VCaP (cell line): Measurements from ENCODE around the gene SKIC3.
A peak's percentile ranks its signal among the peaks of the same experiment; 100 is the strongest.

Experiments
- H3K27ac ChIP-seq: fragments of 450-650 bp; 2 replicates; pipeline ENCODE4 v1.5.1; 2017
- CTCF ChIP-seq: fragments of 450-650 bp; conservative IDR thresholded peaks from 2 replicates; pipeline ENCODE4 v1.5.1; 2017; ENCODE audit warnings: mild to moderate bottlenecking, moderate library complexity

Gene SKIC3

DNA sequence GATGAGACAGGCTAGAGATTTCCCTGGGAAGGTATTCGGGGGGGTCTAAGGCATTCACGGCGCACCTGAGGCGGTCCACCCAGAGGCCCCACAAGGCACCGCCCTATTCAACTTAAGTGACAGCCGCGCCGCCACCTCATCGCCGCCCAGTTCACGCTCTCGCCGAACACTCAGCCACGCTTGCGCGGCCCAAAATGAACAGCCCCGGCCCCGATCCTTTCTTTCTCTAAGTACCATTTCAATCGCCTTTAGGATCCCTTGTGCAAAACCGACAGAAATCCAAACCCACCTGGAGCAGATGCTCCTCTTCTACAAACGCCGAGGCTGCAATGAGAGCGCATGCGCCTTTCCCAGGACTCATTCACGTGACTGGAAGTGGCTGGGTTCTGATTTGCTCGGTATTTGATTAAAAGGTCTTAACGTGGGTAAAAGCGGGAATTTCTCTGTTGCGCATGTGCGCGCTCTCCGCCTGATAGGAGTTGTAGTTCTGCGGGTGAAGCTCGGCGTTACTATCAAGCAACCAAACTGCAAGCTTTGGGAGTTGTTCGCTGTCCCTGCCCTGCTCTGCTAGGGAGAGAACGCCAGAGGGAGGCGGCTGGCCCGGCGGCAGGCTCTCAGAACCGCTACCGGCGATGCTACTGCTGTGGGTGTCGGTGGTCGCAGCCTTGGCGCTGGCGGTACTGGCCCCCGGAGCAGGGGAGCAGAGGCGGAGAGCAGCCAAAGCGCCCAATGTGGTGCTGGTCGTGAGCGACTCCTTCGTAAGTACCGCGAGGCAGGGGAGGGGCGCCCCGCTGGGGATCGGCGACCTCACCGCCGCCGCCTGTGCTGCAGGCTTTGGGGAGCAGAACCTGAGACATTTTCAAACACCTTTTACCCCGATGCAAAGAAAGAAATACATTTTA lies at the start of gene SKIC3, which contains the start of gene ARSK:
SKIC3 (minus strand) TSS at position 331 of the 902 bp plus-strand sequence. CDS start 7,827 bp downstream, outside the sequence.
ARSK (plus strand) TSS at position 455 of the 902 bp plus-strand sequence; CDS start at position 633, 178 bp downstream.
- TF ChIP-seq CTCF = peak; percentile 75
- H3K27ac ChIP-seq = peak within 1 kb of the TSS; percentile 84

DNA sequence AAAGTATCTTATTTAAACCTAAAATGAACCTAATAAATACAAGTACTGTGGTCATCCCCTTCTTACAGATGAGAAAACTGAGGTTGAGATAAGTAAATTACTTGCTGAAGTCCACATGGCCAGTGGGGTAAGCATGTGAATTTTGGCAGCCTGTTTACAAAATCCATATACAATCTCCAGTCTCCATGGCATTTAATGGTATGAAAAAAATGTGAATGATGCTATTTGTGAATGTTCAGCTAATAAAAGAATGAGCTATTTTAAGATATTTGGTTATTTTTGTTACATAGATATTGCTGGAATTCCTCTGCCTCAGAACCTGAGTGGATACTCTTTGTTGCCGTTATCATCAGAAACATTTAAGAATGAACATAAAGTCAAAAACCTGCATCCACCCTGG lies 45.8 kb upstream of the SKIC3 start:
- no peak for TF ChIP-seq CTCF
- H3K27ac ChIP-seq = no peak overlapping the region

DNA sequence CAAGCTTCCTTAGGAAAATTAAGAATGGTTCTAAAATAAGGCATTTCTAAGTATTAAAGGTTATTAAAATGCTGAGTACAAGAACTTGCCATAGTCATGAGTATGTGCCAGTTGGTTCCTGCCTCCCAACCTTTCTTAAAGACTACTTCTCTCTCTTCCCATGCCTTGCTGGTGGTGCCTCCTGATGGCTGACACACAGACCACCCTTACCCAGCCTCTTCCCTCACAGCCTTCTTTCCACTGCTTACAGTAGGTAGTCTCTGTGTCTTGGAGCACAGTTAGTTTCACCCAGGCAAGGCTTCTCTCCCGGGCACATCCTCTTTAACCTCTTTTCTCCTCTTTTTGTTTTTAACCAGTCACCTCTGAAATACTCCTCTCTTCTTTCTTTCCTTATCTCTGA lies 44.5 kb upstream of the SKIC3 start:
- no peak overlapping the region for H3K27ac ChIP-seq
- TF ChIP-seq CTCF = no peak

DNA sequence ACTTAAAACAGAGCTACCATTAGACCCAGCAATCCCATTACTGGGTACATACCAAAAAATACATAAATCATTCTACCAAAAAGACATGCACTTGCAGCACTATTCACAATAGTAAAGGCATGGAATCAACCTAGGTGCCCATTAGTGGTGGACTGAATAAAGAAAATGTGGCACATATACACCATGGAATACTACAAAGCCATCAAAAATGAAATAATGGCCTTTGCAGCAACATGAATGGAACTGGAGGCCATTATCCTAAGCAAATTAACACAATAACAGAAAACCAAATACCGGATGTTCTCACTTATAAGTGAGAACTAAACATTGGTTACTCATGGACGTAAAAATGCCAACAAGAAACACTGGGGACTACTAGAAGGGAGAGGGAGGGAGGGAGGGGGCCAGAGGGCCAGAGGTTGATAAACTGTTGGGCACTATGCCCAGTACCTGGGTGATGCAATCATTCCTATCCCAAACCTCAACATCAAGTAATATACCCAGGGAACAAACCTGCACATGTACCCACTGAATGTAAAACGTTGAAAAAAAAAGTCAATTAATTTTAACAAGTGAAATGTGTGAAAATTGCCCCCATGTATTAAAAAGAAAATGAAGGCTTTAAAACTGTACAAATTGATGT lies 40.6 kb upstream of the SKIC3 start:
- H3K27ac ChIP-seq = no peak overlapping the region
- TF ChIP-seq CTCF = no peak

DNA sequence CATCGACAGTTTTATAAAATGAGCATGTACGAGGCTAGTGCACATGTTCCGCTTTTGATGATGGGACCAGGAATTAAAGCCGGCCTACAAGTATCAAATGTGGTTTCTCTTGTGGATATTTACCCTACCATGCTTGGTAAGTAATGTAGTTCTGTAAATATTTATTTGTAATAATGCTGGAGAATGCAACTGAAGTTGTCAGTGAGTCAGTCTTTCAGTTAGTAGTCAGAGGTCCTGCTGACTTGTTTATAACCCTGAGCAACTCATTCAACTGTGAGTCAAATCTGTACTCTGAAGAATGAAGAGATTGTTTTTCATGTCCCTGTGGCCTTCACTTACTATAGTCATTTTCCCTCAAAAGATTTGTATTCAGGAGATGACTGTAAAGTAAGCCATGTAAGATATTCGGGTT lies 36.7 kb upstream of the SKIC3 start:
- TF ChIP-seq CTCF = no peak
- no peak overlapping the region for H3K27ac ChIP-seq

DNA sequence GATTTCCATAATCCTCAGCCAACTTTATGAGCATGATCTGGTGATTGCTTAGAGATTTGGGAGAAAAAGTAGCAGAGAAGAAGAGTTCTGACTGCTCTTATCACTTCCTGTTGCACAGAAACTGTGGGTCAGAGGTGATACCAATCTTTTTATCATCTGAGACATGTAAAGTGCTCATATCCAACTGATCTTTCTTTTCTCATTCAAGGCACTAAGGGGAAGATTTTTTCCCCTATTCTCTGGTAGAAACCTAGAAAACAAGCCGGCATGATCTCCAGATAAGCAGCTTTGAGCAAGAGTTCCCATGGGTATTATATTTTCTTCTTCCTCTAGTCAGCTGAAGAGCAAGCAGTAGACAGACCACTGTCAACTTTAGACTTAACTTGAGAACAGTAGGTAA lies 36.1 kb upstream of the SKIC3 start:
- no peak for TF ChIP-seq CTCF
- H3K27ac ChIP-seq = no peak overlapping the region

DNA sequence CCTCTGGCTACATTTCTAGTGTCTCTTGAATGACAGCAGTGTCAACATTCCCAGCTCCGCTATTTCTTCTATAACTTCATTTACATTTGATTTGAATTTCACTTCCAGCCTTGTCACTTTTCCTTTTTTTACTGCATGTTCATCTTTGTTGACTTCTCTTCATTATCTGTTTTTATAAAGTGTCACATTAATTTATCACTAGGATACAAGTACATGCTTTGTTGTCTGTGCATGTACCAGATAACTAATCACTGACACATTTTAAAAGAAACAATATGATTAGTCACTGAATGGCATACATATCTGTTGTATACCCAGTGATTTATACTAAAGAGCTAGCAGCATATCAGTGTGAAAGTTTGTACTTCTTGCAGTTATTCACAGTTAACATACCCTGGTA lies 29.2 kb upstream of the SKIC3 start:
- no peak for TF ChIP-seq CTCF

More for the DNA sequence above, 29.2 kb upstream of the SKIC3 start:
- no peak overlapping the region for H3K27ac ChIP-seq
